ENCODE results near the gene LBX1. TPM values are rescaled to one million over a fixed set of nuclear protein-coding genes. Genes with fewer than 3 reads are reported as not detected.

Gene LBX1
- total and polyA plus RNA-seq, 2 donors (not counting 3 experiments of a cell fraction or from before 2014, with no cell fraction given), result not detected

DNA sequence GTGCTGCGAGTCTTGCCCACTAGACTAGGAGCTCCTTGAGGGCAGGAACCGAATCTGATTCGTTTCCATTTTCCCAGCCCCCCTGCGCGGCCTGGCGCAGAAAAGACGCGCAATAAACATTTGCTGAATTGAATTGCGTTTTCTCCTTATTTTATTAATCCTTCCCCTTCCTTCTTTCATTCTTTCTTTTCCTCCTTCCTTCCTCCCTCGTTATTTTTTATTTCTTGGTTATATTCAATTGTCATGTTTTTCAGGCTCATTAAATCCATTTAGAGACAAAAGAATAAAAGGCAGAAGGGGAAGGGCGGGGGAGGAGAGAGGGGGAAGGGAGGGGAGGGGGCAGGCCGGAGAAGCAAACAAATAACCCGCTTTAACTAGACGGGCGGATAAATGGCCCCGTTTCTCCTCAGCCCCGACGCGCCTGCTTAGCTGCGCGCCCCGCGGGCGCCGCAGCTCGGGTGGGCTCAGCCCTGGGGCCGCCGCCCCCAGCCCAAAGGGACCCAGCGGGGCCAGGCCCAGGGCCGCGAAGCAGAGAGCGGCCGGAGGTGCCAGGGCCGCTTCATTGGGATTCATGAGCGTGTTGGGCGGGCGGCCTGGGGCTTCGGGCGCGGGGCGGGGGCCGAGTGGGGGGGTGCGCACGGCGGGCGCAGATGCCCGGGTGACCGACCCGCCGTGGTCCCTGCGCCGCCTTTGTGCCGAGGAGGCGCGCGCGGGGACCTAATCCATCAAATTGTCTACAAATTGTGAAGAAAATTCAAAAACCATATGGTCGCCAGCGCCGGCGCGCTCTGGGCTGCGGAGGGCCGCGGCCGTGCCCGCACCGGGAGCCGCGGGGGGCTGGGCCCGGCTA, 5.0 kb downstream of the LBX1 start:
- ChIA-PET CTCF (interaction anchor here (1.0 to 1.7 kb wide), 3 partner anchors 10 to 557 kb away, joined by 4 to 10 read pairs (median 6); no protein-coding TSS in a partner anchor), POLR2A (no interaction called here)
- Histone ChIP-seq H3K4me3 (replicated peaks in 1 of 3; ENCODE audit: insufficient read depth in 1 of 3, low read depth in 1 of 3, low read length in 3 of 3) (no peak overlapping the region), H3K4me1 (ENCODE audit: control insufficient read depth, extremely low read depth, insufficient read depth, low read length) (no peaks in the 10 kb centered on the region), H3K27me3 (ENCODE audit: control insufficient read depth in 2 of 2, insufficient read depth in 2 of 2, low read length in 2 of 2) (peaks cover 87 to 98% of the 10 kb centered on the region in 2 experiments), H3K27ac (ENCODE audit: insufficient read depth, low read depth, low read length) (no peak overlapping the region), H2AFZ (ENCODE audit: low read depth, low read length) (no peak overlapping the region), H3K79me2 (ENCODE audit: control insufficient read depth, insufficient read depth, low read length) (no peaks in the 10 kb centered on the region), H3K9me3 (replicated peaks; ENCODE audit: control insufficient read depth, insufficient read depth, low read length) (no peaks in the 10 kb centered on the region), H3K36me3 (ENCODE audit: control insufficient read depth in 2 of 2, extremely low read depth in 1 of 2, insufficient read depth in 2 of 2, low read length in 2 of 2) (no peaks in the 10 kb centered on the region), H3K9ac (replicated peaks; ENCODE audit: extremely low read depth, insufficient read depth, low read length) (no peak overlapping the region), H4K20me1 (replicated peaks; ENCODE audit: control insufficient read depth, extremely low read depth, insufficient read depth, low read length) (no peaks in the 10 kb centered on the region), H3K4me2 (ENCODE audit: insufficient read depth, low read length) (no peak overlapping the region), H3K9me1 (replicated peaks; ENCODE audit: control insufficient read depth, extremely low read depth, insufficient read depth, low read length) (no peaks in the 10 kb centered on the region)
- BruUV-seq (replicated peaks), result no TSS peak
- FAIRE-seq (no peak), DNase-seq (ENCODE audit: low read depth, low spot score) (no peak)
- dilution Hi-C loops (cut with MboI; ENCODE audit: extremely low pct_ligation_motif_present, low sequenced_read_pairs) (no loop called here), intact Hi-C loops (cut with micrococcal nuclease) (no loop called here)
- no peak for TF ChIP-seq JUN (IDR thresholded peaks at IDR 0.05; ENCODE audit: borderline replicate concordance, insufficient read depth, insufficient read length, low read depth)
- no peak for TF ChIP-seq GATA2 (IDR thresholded peaks at IDR 0.05; ENCODE audit: insufficient read depth, insufficient read length, low read depth, low read length)
- TF ChIP-seq, protein P1, sequence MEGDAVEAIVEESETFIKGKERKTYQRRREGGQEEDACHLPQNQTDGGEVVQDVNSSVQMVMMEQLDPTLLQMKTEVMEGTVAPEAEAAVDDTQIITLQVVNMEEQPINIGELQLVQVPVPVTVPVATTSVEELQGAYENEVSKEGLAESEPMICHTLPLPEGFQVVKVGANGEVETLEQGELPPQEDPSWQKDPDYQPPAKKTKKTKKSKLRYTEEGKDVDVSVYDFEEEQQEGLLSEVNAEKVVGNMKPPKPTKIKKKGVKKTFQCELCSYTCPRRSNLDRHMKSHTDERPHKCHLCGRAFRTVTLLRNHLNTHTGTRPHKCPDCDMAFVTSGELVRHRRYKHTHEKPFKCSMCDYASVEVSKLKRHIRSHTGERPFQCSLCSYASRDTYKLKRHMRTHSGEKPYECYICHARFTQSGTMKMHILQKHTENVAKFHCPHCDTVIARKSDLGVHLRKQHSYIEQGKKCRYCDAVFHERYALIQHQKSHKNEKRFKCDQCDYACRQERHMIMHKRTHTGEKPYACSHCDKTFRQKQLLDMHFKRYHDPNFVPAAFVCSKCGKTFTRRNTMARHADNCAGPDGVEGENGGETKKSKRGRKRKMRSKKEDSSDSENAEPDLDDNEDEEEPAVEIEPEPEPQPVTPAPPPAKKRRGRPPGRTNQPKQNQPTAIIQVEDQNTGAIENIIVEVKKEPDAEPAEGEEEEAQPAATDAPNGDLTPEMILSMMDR (IDR thresholded peaks at IDR 0.05; ENCODE audit: extremely low read depth in 1 of 2, insufficient read depth in 1 of 2, low read depth in 1 of 2, low read length in 2 of 2), result no peak
- TF ChIP-seq POLR2AphosphoS5 (IDR thresholded peaks at IDR 0.05; ENCODE audit: insufficient read depth, low read depth, low read length), result no peak
- TF ChIP-seq POLR2A (IDR thresholded peaks at IDR 0.05; ENCODE audit: low read depth, low read length), result no peak
- no peak for TF ChIP-seq MYC (IDR thresholded peaks at IDR 0.05; ENCODE audit: low read depth, low read length)
- TF ChIP-seq, protein P2, sequence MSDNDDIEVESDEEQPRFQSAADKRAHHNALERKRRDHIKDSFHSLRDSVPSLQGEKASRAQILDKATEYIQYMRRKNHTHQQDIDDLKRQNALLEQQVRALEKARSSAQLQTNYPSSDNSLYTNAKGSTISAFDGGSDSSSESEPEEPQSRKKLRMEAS (IDR thresholded peaks at IDR 0.05; ENCODE audit: insufficient read depth, insufficient read length), result no peak
- TF ChIP-seq EZH2 (IDR thresholded peaks at IDR 0.05; ENCODE audit: borderline replicate concordance, low read depth, low read length, severe bottlenecking), result no peak
- TF ChIP-seq FOS (IDR thresholded peaks at IDR 0.05; ENCODE audit: borderline replicate concordance, insufficient read depth, low read length), result no peak
